Liver (tissue), 9 donors: ENCODE measurements around the gene MADCAM1. TPM values are rescaled to one million over a fixed set of nuclear protein-coding genes. Genes with fewer than 3 reads are reported as not detected.

Experiments
- DNase-seq: peaks from one replicate; pipeline ENCODE4 v3.0.0-alpha.2; 2017; ENCODE audit warnings: low spot score
- H3K27ac ChIP-seq, 2 donors: one replicate each; pipeline ENCODE4 v1.7.0; 2013; ENCODE audit warnings: inconsistent platforms in 2 of 2, low read length in 2 of 2, control low read depth in 1 of 2, low read depth in 1 of 2, mild to moderate bottlenecking in 1 of 2
- H3K27me3 ChIP-seq, 4 donors: one replicate each; pipeline versions ENCODE4 v1.6.1 to v1.7.0; 2013; ENCODE audit warnings: low read length in 3 of 4, inconsistent platforms in 1 of 4, mild to moderate bottlenecking in 1 of 4, moderate library complexity in 1 of 4; ENCODE audit not compliant: control insufficient read depth in 4 of 4, insufficient read depth in 4 of 4
- H3K36me3 ChIP-seq, 4 donors: one replicate each; pipeline versions ENCODE4 v1.6.1 to v1.7.0; 2013; ENCODE audit warnings: low read length in 3 of 4, mild to moderate bottlenecking in 3 of 4, low read depth in 1 of 4, moderate library complexity in 1 of 4; ENCODE audit not compliant: control insufficient read depth in 4 of 4, insufficient read depth in 3 of 4
- H3K4me1 ChIP-seq, 4 donors: one replicate each; pipeline versions ENCODE4 v1.6.1 to v1.7.0; 2013; ENCODE audit warnings: low read length in 3 of 4, mild to moderate bottlenecking in 3 of 4, moderate library complexity in 1 of 4; ENCODE audit not compliant: control insufficient read depth in 4 of 4, insufficient read depth in 4 of 4
- H3K4me3 ChIP-seq, 3 donors: one replicate each; pipeline versions ENCODE4 v1.6.1 to v1.7.0; 2013; ENCODE audit warnings: low read length in 3 of 3, control low read depth in 1 of 3, low read depth in 1 of 3, mild to moderate bottlenecking in 1 of 3
- H3K9ac ChIP-seq, 2 donors: one replicate each; pipeline ENCODE4 v1.7.0; 2013; ENCODE audit warnings: low read length in 2 of 2, mild to moderate bottlenecking in 2 of 2, moderate library complexity in 2 of 2, control low read depth in 1 of 2, low read depth in 1 of 2
- H3K9me3 ChIP-seq, 4 donors: one replicate each; pipeline versions ENCODE4 v1.6.1 to v1.7.0; 2013; ENCODE audit warnings: low read length in 3 of 4; ENCODE audit not compliant: control insufficient read depth in 4 of 4
- CTCF ChIP-seq: fragments of 150-350 bp; IDR thresholded peaks from 2 replicates; pipeline ENCODE4 v1.5.1; 2017; ENCODE audit warnings: improper control_type of control experiment, low read depth, low read length; ENCODE audit not compliant: missing input control
- FOXA1 ChIP-seq: IDR thresholded peaks from 2 replicates; pipeline ENCODE4 v1.6.1; 2016; ENCODE audit warnings: antibody characterized with exemption
- HNF4A ChIP-seq, 2 donors: conservative IDR thresholded peaks; 2 replicates each; pipeline ENCODE4 v1.6.1; 2016; ENCODE audit warnings: antibody characterized with exemption in 2 of 2, mild to moderate bottlenecking in 2 of 2
- HNF4G ChIP-seq: IDR thresholded peaks from 2 replicates; pipeline ENCODE4 v1.6.1; 2016; ENCODE audit warnings: antibody characterized with exemption
- JUND ChIP-seq, 2 donors: IDR thresholded peaks; 2 replicates each; pipeline ENCODE4 v1.6.1; 2016; ENCODE audit warnings: antibody characterized with exemption in 2 of 2
- MAX ChIP-seq: IDR thresholded peaks from 2 replicates; pipeline ENCODE4 v1.6.1; 2016; ENCODE audit warnings: antibody characterized with exemption
- NR2F2 ChIP-seq: IDR thresholded peaks from 2 replicates; pipeline ENCODE4 v1.6.1; 2016; ENCODE audit warnings: antibody characterized with exemption
- REST ChIP-seq: IDR thresholded peaks from 2 replicates; pipeline ENCODE4 v1.6.1; 2016; ENCODE audit warnings: antibody characterized with exemption, mild to moderate bottlenecking
- SP1 ChIP-seq: IDR thresholded peaks from 2 replicates; pipeline ENCODE4 v1.6.1; 2018; ENCODE audit warnings: antibody characterized with exemption, mild to moderate bottlenecking
- YY1 ChIP-seq: IDR thresholded peaks from 2 replicates; pipeline ENCODE4 v1.6.1; 2016; ENCODE audit warnings: antibody characterized with exemption, mild to moderate bottlenecking
- ZBTB33 ChIP-seq: IDR thresholded peaks from 2 replicates; pipeline ENCODE4 v1.6.1; 2016; ENCODE audit warnings: antibody characterized with exemption
- WGBS: extraction: QIAGEN DNeasy Blood & Tissue Kit; methylation state at CpG from one replicate; pipeline ENCODE4 v1.1.7; 2013; 5-methylcytosine and 5-hydroxymethylcytosine counted together
- polyA plus RNA-seq, 2 donors: library from polyadenylated mRNA; stranded (reverse) in 1 of 2; unstranded in 1 of 2; fragments of 200-250 nt in 1 of 2; fragments of >200 nt in 1 of 2; fragmentation: Nextera tagmentation in 1 of 2; extraction: Ambion mirVana in 1 of 2; gene quantifications; one replicate each; pipeline versions ENCODE4 v1.2.1 to v1.2.3, GENCODE V29; 2013 to 2015
- total RNA-seq, 2 donors: library from RNA; depleted of rRNA; stranded (reverse); fragments of >200 nt; gene quantifications; one replicate each; pipeline ENCODE4 v1.2.3, GENCODE V29; 2014
- donor health status: healthy.
- donor health status: healthy.
- donor health status: healthy.
- donor health status: healthy.
- donor health status: healthy.

The MADCAM1 gene
- total and polyA plus RNA-seq, 4 donors, result 0.17 to 0.32 (median 0.24) TPM

GRCh38 chr19:511101-511851 lies 15.0 kb downstream of the MADCAM1 start:
- Histone ChIP-seq H3K36me3 (no peaks in the 10 kb centered on the region), H3K27me3 (no peaks in the 10 kb centered on the region), H3K4me3 (no peak overlapping the region), H3K9ac (no peak overlapping the region), H3K4me1 (peaks cover 5 to 21% (median 15%) of the 10 kb centered on the region in 4 donors), H3K9me3 (no peaks in the 10 kb centered on the region), H3K27ac (peak overlapping the region; percentile 14 to 38)
- WGBS, result 69% methylated on average over 30 of the region's 30 CpGs
- peak; percentile 56 for DNase-seq
- TF ChIP-seq ZBTB33 (no peak), JUND (IDR thresholded peaks at IDR 0.05) (no peak), NR2F2 (no peak), MAX (no peak), FOXA1 (no peak), REST (no peak), SP1 (no peak)

GRCh38 chr19:512547-513365 lies 16.5 kb downstream of the MADCAM1 start:
- TF ChIP-seq ZBTB33 (no peak), HNF4A (conservative IDR thresholded peaks at IDR 0.05) (no peak), YY1 (no peak), HNF4G (no peak), CTCF (no peak)
- Histone ChIP-seq H3K4me3 (no peak overlapping the region), H3K27ac (no peak overlapping the region), H3K27me3 (no peaks in the 10 kb centered on the region), H3K9ac (no peak overlapping the region), H3K4me1 (peaks cover 4 to 17% (median 13%) of the 10 kb centered on the region in 4 donors), H3K36me3 (no peaks in the 10 kb centered on the region), H3K9me3 (no peaks in the 10 kb centered on the region)
- WGBS, result 50% methylated on average over 62 of the region's 62 CpGs
- DNase-seq, result no peak
